ENCODE results near the gene SOX8. TPM values are rescaled to one million over a fixed set of nuclear protein-coding genes. Genes with fewer than 3 reads are reported as not detected.

Gene SOX8
- total and polyA plus RNA-seq, 9 donors, result 0.08 to 0.52 (median 0.32) TPM

GRCh38 chr16:1033128-1033679, 51.6 kb downstream of the SOX8 start:
- no peaks in the 10 kb centered on the region for H3K27me3 ChIP-seq

DNA sequence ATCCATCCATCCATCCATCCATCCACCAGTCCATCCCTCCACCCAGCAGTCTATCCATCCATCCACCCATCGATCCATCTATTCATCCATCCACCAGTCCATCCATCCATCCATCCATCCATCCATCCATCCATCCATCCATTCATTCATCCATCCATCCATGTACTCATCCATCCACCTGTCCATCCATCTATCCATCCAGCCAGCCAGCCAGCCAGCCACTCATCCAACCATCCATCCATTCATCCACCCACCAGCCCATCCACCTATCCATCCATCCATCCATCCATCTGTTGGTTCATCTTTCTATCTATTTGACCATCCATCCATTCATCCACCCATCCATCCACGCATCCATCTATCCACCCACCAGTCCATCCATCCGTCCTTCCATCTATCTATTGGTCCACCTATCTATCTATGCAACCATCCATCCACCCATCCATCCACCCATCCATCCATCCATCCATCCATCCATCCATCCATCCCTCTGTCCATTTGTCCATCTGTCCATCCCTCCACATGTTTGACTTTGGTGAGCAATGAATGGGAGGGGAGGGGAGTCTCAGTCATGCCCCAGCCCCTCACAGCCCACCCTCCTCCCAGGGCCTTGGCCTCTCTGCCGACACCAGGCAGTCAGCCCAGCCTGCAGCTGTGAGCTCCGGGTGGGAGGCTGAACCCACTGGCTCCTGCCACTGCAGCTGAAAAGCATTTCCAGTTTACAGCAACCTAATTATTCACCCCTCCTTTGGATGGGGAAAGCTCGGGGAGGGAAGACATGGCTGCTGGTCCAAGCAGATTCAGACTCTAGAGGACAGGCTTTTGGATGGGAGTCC, 52.9 kb downstream of the SOX8 start:
- H3K4me1 ChIP-seq (ENCODE audit: insufficient read depth), result no peaks in the 10 kb centered on the region
- WGBS, 3 donors, result 47 to 50% (median 47%) methylated on average over 6 of the region's 6 CpGs
- no peaks in the 10 kb centered on the region for H3K36me3 ChIP-seq
- no peaks in the 10 kb centered on the region for H3K9me3 ChIP-seq
- no peak overlapping the region for H3K4me3 ChIP-seq
- H3K27ac ChIP-seq, result no peak overlapping the region
- intact Hi-C loops (cut with DNase I), result no loop called here
- TF ChIP-seq POLR2A (IDR thresholded peaks at IDR 0.05) (no peak), CTCF (IDR thresholded peaks at IDR 0.05) (no peak)
- no peaks in the 10 kb centered on the region for H3K27me3 ChIP-seq
- no peak for DNase-seq

More at GRCh38 chr16:1033128-1033679, 51.6 kb downstream of the SOX8 start:
- intact Hi-C loops (cut with DNase I), result no loop called here
- Histone ChIP-seq H3K4me3 (no peak overlapping the region), H3K36me3 (no peaks in the 10 kb centered on the region), H3K4me1 (ENCODE audit: insufficient read depth) (no peaks in the 10 kb centered on the region), H3K9me3 (no peaks in the 10 kb centered on the region), H3K27ac (no peak overlapping the region)
- WGBS, 3 donors, result 93 to 98% (median 96%) methylated on average over 3 of the region's 3 CpGs
- TF ChIP-seq EP300 (IDR thresholded peaks at IDR 0.05), result no peak
- no peak for DNase-seq

- Histone ChIP-seq H3K36me3 (no peaks in the 10 kb centered on the region), H3K4me3 (no peak overlapping the region), H3K4me1 (ENCODE audit: insufficient read depth) (no peaks in the 10 kb centered on the region), H3K27ac (no peak overlapping the region), H3K9me3 (no peaks in the 10 kb centered on the region), H3K27me3 (no peaks in the 10 kb centered on the region)
- intact Hi-C loops (cut with DNase I), result no loop called here
- no peak for DNase-seq
- WGBS, 3 donors, result 48 to 71% (median 67%) methylated on average over 7 of the region's 7 CpGs
- TF ChIP-seq POLR2A (IDR thresholded peaks at IDR 0.05) (no peak), CTCF (IDR thresholded peaks at IDR 0.05) (no peak), EP300 (IDR thresholded peaks at IDR 0.05) (no peak)
These were observed 53.5 kb downstream of the SOX8 start for GRCh38 chr16:1035066-1035415.

- Histone ChIP-seq H3K36me3 (no peaks in the 10 kb centered on the region), H3K9me3 (no peaks in the 10 kb centered on the region), H3K4me1 (ENCODE audit: insufficient read depth) (no peaks in the 10 kb centered on the region), H3K27ac (no peak overlapping the region), H3K4me3 (no peak overlapping the region), H3K27me3 (no peaks in the 10 kb centered on the region)
- intact Hi-C loops (cut with DNase I), result no loop called here
- 21 to 36% (median 25%) methylated on average over 13 to 15 of the region's 15 CpGs for WGBS, 3 donors
- DNase-seq, result no peak
- TF ChIP-seq POLR2A (IDR thresholded peaks at IDR 0.05), result no peak
These were observed 54.6 kb downstream of the SOX8 start for GRCh38 chr16:1036166-1036565.

Other genes starting within 250 kb of the SOX8 start
- 10 to 100 TPM; 20.8 to 32.5 (median 22.2) TPM for gene CIAO3, start 240.8 kb upstream of the SOX8 start, total RNA-seq
- gene CIAO3, start 240.8 kb upstream of the SOX8 start, polyA plus RNA-seq, result 10 to 100 TPM in 1 of 2 donors, 1 to 10 TPM in 1; 8.5 to 18.0 TPM
- gene MSLN, start 221.0 kb upstream of the SOX8 start, total RNA-seq, result 100 to 1,000 TPM in 1 of 7 donors, 10 to 100 TPM in 3, 1 to 10 TPM in 2, under 1 TPM in 1; 0.40 to 314 (median 13.6) TPM
- gene MSLN, start 221.0 kb upstream of the SOX8 start, polyA plus RNA-seq, result 1 to 10 TPM; 1.5 to 1.9 TPM
- 10 to 100 TPM; 11.1 to 18.6 (median 16.1) TPM for gene RPUSD1, start 193.4 kb upstream of the SOX8 start, total RNA-seq
- gene RPUSD1, start 193.4 kb upstream of the SOX8 start, polyA plus RNA-seq, result 10 to 100 TPM in 1 of 2 donors, not detected in 1; 13.1 TPM
- gene CHTF18, start 193.2 kb upstream of the SOX8 start, total RNA-seq, result 10 to 100 TPM in 6 of 7 donors, 1 to 10 TPM in 1; 8.5 to 25.5 (median 18.7) TPM
- 10 to 100 TPM in 1 of 2 donors, under 1 TPM in 1; 0.32 to 21.7 TPM for gene CHTF18, start 193.2 kb upstream of the SOX8 start, polyA plus RNA-seq
- gene GNG13, start 181.0 kb upstream of the SOX8 start, total RNA-seq, result not detected
- not detected for gene GNG13, start 181.0 kb upstream of the SOX8 start, polyA plus RNA-seq
- gene LMF1, start 10.8 kb upstream of the SOX8 start, total RNA-seq, result 10 to 100 TPM; 18.7 to 31.9 (median 23.8) TPM
- gene LMF1, start 10.8 kb upstream of the SOX8 start, polyA plus RNA-seq, result 10 to 100 TPM in 1 of 2 donors, 1 to 10 TPM in 1; 7.8 to 17.8 TPM
- not detected for gene SSTR5, start 91.0 kb downstream of the SOX8 start, total RNA-seq
- not detected for gene SSTR5, start 91.0 kb downstream of the SOX8 start, polyA plus RNA-seq
- gene C1QTNF8, start 114.5 kb downstream of the SOX8 start, total RNA-seq, result under 1 TPM in 1 of 7 donors, not detected in 6; 0.80 TPM
- gene C1QTNF8, start 114.5 kb downstream of the SOX8 start, polyA plus RNA-seq, result not detected
- gene CACNA1H, start 171.3 kb downstream of the SOX8 start, total RNA-seq, result 100 to 1,000 TPM in 5 of 7 donors, 10 to 100 TPM in 2; 36.5 to 217 (median 120) TPM
- 10 to 100 TPM in 1 of 2 donors, 1 to 10 TPM in 1; 7.3 to 80.4 TPM for gene CACNA1H, start 171.3 kb downstream of the SOX8 start, polyA plus RNA-seq
- gene TPSG1, start 243.5 kb downstream of the SOX8 start, total RNA-seq, result 1 to 10 TPM in 1 of 7 donors, under 1 TPM in 1, not detected in 5; 0.22 to 1.3 TPM
- under 1 TPM in 1 of 2 donors, not detected in 1; 0.08 TPM for gene TPSG1, start 243.5 kb downstream of the SOX8 start, polyA plus RNA-seq
- 1 to 10 TPM in 4 of 7 donors, not detected in 3; 1.4 to 7.4 (median 4.4) TPM for gene TPSB2, start 248.4 kb downstream of the SOX8 start, total RNA-seq
- 10 to 100 TPM in 1 of 2 donors, 1 to 10 TPM in 1; 1.0 to 17.3 TPM for gene TPSB2, start 248.4 kb downstream of the SOX8 start, polyA plus RNA-seq